Measurements from ENCODE around the gene FOSL1.

The FOSL1 gene

GRCh38 chr11:65844231-65844872 lies 55.8 kb downstream of the FOSL1 start:
- Histone ChIP-seq H3K9ac (ENCODE audit: low read length) (no peak overlapping the region), H3K36me3 (ENCODE audit: control insufficient read depth, insufficient read depth, low read length) (no peaks in the 10 kb centered on the region), H3K9me3 (ENCODE audit: control insufficient read depth, insufficient read depth, low read depth, low read length) (no peaks in the 10 kb centered on the region), H3K27me3 (ENCODE audit: control insufficient read depth, insufficient read depth, low read length) (no peaks in the 10 kb centered on the region), H3K4me3 (ENCODE audit: low read depth, low read length) (no peak overlapping the region), H3K27ac (ENCODE audit: low read depth, low read length) (no peak overlapping the region), H3K4me1 (ENCODE audit: control insufficient read depth, insufficient read depth, low read length) (no peaks in the 10 kb centered on the region)

GRCh38 chr11:65843811-65844210 lies 56.4 kb downstream of the FOSL1 start:
- H3K9ac ChIP-seq (ENCODE audit: low read length) = no peak overlapping the region
- H3K36me3 ChIP-seq (ENCODE audit: control insufficient read depth, insufficient read depth, low read length) = no peaks in the 10 kb centered on the region
- H3K27ac ChIP-seq (ENCODE audit: low read depth, low read length) = no peak overlapping the region
- H3K27me3 ChIP-seq (ENCODE audit: control insufficient read depth, insufficient read depth, low read length) = no peaks in the 10 kb centered on the region
- no peaks in the 10 kb centered on the region for H3K4me1 ChIP-seq (ENCODE audit: control insufficient read depth, insufficient read depth, low read length)
- no peak overlapping the region for H3K4me3 ChIP-seq (ENCODE audit: low read depth, low read length)
- no peaks in the 10 kb centered on the region for H3K9me3 ChIP-seq (ENCODE audit: control insufficient read depth, insufficient read depth, low read depth, low read length)

- Histone ChIP-seq H3K9me3 (ENCODE audit: control insufficient read depth, insufficient read depth, low read depth, low read length) (no peaks in the 10 kb centered on the region), H3K4me3 (ENCODE audit: low read depth, low read length) (no peak overlapping the region), H3K9ac (ENCODE audit: low read length) (no peak overlapping the region), H3K27me3 (ENCODE audit: control insufficient read depth, insufficient read depth, low read length) (no peaks in the 10 kb centered on the region), H3K4me1 (ENCODE audit: control insufficient read depth, insufficient read depth, low read length) (no peaks in the 10 kb centered on the region), H3K27ac (ENCODE audit: low read depth, low read length) (no peak overlapping the region), H3K36me3 (ENCODE audit: control insufficient read depth, insufficient read depth, low read length) (no peaks in the 10 kb centered on the region)
These were observed 58.0 kb downstream of the FOSL1 start for GRCh38 chr11:65842144-65842543.
